BLaER1 treated with 17β-estradiol and CSF1 and Interleukin-3, amounts not matched to agents 10 nM and 100 nM (cell line): Measurements from ENCODE around the gene UBQLN3.

Source experiments
- H3K27ac ChIP-seq, 11 experiments: shearing (Covaris generic); formaldehyde crosslinking; 2 replicates each; pipeline ENCODE4 v1.8.1; 2022
- H3K27me3 ChIP-seq, 11 experiments: shearing (Covaris generic); formaldehyde crosslinking; 2 replicates each; pipeline ENCODE4 v1.8.1; 2022
- H3K36me3 ChIP-seq, 11 experiments: shearing (Covaris generic); formaldehyde crosslinking; 2 replicates each; pipeline ENCODE4 v1.8.1; 2022
- H3K4me1 ChIP-seq, 10 experiments: shearing (Covaris generic); formaldehyde crosslinking; 2 replicates each; pipeline ENCODE4 v1.8.1; 2022
- H3K4me2 ChIP-seq, 11 experiments: shearing (Covaris generic); formaldehyde crosslinking; 2 replicates each; pipeline ENCODE4 v1.8.1; 2022
- H3K4me3 ChIP-seq, 10 experiments: shearing (Covaris generic); formaldehyde crosslinking; 2 replicates each; pipeline ENCODE4 v1.8.1; 2022
- H3K9ac ChIP-seq, 11 experiments: shearing (Covaris generic); formaldehyde crosslinking; 2 replicates each; pipeline ENCODE4 v1.8.1; 2022
- H3K9me3 ChIP-seq, 11 experiments: shearing (Covaris generic); formaldehyde crosslinking; replicated peaks in 1 of 11; 2 replicates each; pipeline ENCODE4 v1.8.1; 2022
- H4K20me1 ChIP-seq, 11 experiments: shearing (Covaris generic); formaldehyde crosslinking; 2 replicates each; pipeline ENCODE4 v1.8.1; 2022
- Cebpa-rat ChIP-seq, 11 experiments: shearing (Covaris generic); IDR thresholded peaks; 2 replicates each; pipeline ENCODE4 v1.8.1; 2022

UBQLN3 gene

DNA sequence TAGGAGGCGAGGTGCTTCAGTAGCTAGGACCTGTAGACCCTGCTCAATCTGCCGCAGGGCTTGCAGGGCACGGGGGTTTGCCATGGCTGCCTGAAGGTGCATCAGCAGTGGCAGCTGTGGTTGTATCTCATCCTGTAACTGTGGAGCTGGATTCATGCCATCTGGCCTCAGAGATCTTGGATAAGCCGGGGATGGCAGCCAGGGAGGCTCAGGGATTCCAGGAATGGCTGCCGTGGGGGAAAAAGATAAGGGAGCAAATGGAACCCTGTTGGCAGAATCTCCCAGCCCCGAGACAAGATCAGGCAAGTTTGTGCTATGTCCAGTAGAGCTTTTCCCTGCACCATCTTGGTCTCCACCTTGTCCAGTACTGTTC is 1.8 kb downstream of the UBQLN3 start:
- H3K27me3 ChIP-seq, result no peaks in the 10 kb centered on the region
- no peak overlapping the region for H3K4me2 ChIP-seq
- H3K9me3 ChIP-seq, result no peaks in the 10 kb centered on the region
- no peak overlapping the region for H3K9ac ChIP-seq
- TF ChIP-seq Cebpa-rat (IDR thresholded peaks at IDR 0.05), result no peak
- no peak overlapping the region for H3K4me3 ChIP-seq
- H3K4me1 ChIP-seq, result no peaks in the 10 kb centered on the region
- H3K36me3 ChIP-seq, result no peaks in the 10 kb centered on the region
- no peak overlapping the region for H3K27ac ChIP-seq
- no peaks in the 10 kb centered on the region for H4K20me1 ChIP-seq

DNA sequence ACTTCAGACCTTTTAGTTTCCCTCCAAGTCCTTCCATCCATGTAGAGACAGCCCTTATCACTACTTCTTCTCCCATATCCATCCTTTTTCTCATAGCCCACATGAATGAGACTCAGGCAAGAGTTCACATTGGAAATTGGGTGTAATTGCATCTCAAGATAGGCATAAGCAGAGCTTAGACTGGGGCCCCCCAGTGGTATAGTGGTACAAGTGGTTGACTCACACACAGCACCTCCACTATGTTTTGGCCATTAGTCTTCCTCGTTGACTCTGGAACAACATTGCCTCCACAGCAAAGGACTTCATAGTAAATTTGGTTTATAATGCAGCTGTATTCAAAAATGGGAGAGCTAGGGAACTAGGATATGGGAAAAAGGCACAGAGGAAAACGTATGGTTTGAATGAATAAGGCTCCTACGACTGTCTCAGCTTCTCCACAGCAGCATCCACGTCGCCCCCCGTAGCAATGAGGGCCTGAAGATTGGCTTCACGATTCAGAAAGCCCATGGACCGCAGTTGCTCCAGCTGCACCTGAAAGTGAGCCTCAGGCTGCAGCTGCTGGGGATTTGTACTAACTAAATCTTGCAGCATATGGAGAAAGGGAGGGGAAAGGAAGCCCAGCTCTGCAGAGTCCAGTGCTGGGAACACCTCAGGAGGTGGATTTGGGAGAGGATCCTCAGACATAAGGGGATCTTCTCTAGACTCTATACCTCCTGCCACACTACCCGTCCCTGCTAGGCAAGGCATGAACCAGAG is 2.4 kb downstream of the UBQLN3 start:
- no peak overlapping the region for H3K27ac ChIP-seq
- H3K9ac ChIP-seq, result no peak overlapping the region
- no peaks in the 10 kb centered on the region for H3K4me1 ChIP-seq
- TF ChIP-seq Cebpa-rat (IDR thresholded peaks at IDR 0.05), result no peak
- no peaks in the 10 kb centered on the region for H3K9me3 ChIP-seq
- no peak overlapping the region for H3K4me3 ChIP-seq
- H3K27me3 ChIP-seq, result no peaks in the 10 kb centered on the region
- no peaks in the 10 kb centered on the region for H4K20me1 ChIP-seq
- H3K36me3 ChIP-seq, result no peaks in the 10 kb centered on the region
- H3K4me2 ChIP-seq, result no peak overlapping the region

DNA sequence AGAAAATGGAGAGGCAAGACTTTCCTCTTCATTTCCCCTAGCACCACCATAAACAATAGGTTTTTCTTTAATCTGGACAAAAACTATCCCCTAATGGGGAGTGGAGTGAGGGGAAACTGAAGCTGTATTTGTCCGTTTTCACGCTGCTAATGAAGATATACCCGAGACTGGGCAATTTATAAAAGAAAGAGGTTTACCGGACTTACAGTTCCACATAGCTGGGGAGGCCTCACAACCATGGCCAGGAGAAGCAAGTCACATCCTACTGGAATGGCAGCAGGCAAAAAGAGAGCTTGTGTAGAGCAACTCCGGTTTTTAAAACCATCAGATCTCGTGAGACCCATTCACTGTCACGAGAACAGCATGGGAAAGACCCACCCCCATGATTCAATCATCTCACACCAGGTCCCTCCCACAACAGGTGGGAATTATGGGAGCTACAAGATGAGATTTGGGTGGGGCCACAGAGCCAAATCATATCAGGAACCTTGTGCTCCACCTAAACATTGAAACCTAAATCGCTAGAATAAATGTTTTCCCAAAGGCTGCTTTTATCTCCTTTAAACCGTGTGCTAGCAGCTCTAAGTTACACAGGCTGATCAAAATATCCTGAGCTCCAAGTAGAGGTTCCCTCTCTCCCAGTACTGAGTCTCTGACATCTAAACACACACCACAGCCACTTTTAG is 4.3 kb downstream of the UBQLN3 start:
- Histone ChIP-seq H3K4me3 (no peak overlapping the region), H3K36me3 (no peaks in the 10 kb centered on the region), H3K27me3 (no peaks in the 10 kb centered on the region), H3K27ac (no peak overlapping the region), H3K9me3 (no peaks in the 10 kb centered on the region), H4K20me1 (no peaks in the 10 kb centered on the region), H3K4me1 (no peaks in the 10 kb centered on the region), H3K4me2 (no peak overlapping the region), H3K9ac (no peak overlapping the region)
- no peak for TF ChIP-seq Cebpa-rat (IDR thresholded peaks at IDR 0.05)

DNA sequence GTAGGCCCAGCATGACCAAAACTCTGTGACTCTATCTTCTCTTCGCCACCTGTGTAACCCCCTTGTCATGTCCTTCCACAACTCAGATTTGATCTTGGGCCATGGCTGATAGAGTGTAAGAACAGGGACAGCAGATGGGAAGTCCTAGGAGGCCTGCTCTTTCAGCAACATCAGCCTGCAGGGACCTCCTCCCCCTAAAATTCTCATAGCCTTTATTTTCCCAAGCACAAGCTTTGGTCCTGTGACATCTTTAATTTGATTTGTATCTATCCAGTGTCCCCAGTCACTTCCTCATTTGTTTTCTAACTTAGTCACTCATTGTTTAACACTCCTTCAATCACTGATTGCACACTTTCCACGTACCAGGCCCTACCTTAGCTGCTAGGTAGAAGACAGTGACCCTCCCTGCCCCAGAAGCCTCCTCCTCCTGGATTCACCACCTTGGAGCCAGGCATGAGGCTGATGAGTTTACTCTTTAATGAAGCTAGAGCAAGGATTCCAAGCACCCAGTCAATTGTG is 5.3 kb downstream of the UBQLN3 start:
- Histone ChIP-seq H3K4me2 (no peak overlapping the region), H4K20me1 (no peaks in the 10 kb centered on the region), H3K4me3 (no peak overlapping the region), H3K36me3 (no peaks in the 10 kb centered on the region), H3K9me3 (no peaks in the 10 kb centered on the region), H3K27me3 (no peaks in the 10 kb centered on the region), H3K9ac (no peak overlapping the region), H3K4me1 (no peaks in the 10 kb centered on the region), H3K27ac (no peak overlapping the region)
- TF ChIP-seq Cebpa-rat (IDR thresholded peaks at IDR 0.05), result no peak

DNA sequence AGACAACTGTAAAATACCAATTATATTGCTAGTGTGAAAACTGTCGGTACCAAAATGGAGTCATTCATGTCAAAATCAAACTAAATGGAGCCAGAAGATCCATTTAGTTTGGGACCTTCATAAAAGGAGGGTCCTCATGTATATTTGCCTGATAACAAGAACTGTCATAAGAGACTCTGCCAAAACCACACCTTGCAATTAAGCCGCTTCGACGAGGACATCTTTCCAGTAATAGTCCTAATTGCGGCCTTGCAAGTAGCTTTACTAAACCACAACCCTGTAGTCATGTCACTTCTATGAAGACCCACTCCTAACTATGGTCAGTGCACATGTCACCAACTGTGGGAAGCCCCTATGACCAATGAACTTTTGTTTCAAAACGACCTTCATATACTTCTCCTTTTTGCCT is 9.4 kb downstream of the UBQLN3 start:
- no peaks in the 10 kb centered on the region for H3K4me1 ChIP-seq
- no peaks in the 10 kb centered on the region for H3K36me3 ChIP-seq
- no peak overlapping the region for H3K9ac ChIP-seq
- no peak overlapping the region for H3K27ac ChIP-seq
- H3K27me3 ChIP-seq, result no peaks in the 10 kb centered on the region
- no peak for TF ChIP-seq Cebpa-rat (IDR thresholded peaks at IDR 0.05)
- H3K9me3 ChIP-seq, result no peaks in the 10 kb centered on the region
- H4K20me1 ChIP-seq, result no peaks in the 10 kb centered on the region
- no peak overlapping the region for H3K4me3 ChIP-seq
- no peak overlapping the region for H3K4me2 ChIP-seq

DNA sequence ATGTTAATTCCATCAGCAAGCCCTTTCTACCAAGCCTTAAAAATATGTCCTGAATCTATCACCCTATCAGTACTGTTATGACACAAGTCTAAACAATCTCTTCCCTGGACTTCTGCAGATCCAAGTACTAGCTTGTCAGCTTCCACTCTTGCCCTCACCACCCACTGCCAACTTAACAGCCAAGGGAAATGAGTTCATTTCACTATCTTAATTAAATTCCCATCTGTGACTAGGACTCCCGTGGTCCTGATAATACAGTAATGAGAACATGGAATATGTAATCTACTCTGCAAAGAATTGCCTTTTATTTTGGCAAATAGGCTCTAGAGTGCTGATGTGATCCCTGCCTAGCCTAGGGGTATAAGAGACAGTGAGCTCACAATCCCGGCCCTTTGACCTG is 10.1 kb downstream of the UBQLN3 start:
- Histone ChIP-seq H3K9ac (no peak overlapping the region), H3K36me3 (no peaks in the 10 kb centered on the region), H3K4me3 (no peak overlapping the region), H3K4me2 (no peak overlapping the region), H3K4me1 (no peaks in the 10 kb centered on the region), H3K27ac (no peak overlapping the region), H4K20me1 (no peaks in the 10 kb centered on the region), H3K9me3 (no peaks in the 10 kb centered on the region), H3K27me3 (no peaks in the 10 kb centered on the region)
- TF ChIP-seq Cebpa-rat (IDR thresholded peaks at IDR 0.05), result no peak

DNA sequence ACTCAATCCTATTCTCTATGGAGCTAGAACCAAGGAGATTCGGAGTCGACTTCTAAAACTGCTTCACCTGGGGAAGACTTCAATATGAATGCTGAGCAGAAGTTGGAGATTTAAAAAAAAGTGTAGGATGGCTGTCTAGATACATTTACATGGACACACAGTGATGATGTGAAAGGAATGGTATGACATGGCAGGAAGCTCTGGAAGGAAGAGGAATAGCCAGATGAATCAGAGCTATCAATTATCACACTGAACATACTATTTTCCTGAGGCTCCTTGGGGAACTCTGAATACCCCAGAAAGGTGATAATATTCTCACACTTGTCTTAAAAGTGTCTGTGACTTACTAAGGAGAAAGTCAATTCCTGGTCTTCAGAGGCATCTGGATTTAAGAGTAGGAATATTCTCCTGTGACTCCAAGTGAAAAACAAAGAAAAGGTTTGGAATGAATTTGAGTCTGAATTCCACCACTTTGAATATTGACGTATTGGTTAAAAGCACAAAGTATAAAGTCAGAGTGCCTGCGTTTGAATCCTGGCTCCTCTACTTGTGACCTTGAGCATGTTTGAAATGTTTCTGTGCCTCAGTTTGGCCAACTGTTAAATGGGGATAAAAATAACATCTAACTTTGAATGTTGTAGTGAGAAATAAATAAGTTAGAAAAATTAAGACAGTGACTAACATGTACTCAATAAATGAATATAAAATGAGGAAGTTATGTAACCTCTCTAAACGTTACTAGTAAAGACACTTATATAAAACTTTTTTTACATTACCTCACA is 20.0 kb downstream of the UBQLN3 start:
- no peak for TF ChIP-seq Cebpa-rat (IDR thresholded peaks at IDR 0.05)
- Histone ChIP-seq H3K27me3 (no peaks in the 10 kb centered on the region), H3K27ac (no peak overlapping the region), H3K4me3 (no peak overlapping the region), H3K36me3 (no peaks in the 10 kb centered on the region), H4K20me1 (no peaks in the 10 kb centered on the region), H3K9ac (no peak overlapping the region), H3K9me3 (no peaks in the 10 kb centered on the region), H3K4me1 (no peaks in the 10 kb centered on the region), H3K4me2 (no peak overlapping the region)

DNA sequence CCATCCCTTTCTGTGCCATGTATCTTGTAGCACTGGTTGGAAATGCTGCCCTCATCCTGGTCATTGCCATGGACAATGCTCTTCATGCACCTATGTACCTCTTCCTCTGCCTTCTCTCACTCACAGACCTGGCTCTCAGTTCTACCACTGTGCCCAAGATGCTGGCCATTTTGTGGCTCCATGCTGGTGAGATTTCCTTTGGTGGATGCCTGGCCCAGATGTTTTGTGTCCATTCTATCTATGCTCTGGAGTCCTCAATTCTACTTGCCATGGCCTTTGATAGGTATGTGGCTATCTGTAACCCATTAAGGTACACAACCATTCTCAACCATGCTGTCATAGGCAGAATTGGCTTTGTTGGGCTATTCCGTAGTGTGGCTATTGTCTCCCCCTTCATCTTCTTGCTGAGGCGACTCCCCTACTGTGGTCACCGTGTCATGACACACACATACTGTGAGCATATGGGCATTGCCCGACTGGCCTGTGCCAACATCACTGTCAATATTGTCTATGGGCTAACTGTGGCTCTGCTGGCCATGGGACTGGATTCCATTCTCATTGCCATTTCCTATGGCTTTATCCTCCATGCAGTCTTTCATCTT is 20.9 kb downstream of the UBQLN3 start:
- H4K20me1 ChIP-seq, result no peaks in the 10 kb centered on the region
- H3K4me1 ChIP-seq, result no peaks in the 10 kb centered on the region
- H3K36me3 ChIP-seq, result no peaks in the 10 kb centered on the region
- no peak overlapping the region for H3K4me3 ChIP-seq
- no peaks in the 10 kb centered on the region for H3K27me3 ChIP-seq
- H3K4me2 ChIP-seq, result no peak overlapping the region
- H3K27ac ChIP-seq, result no peak overlapping the region
- H3K9ac ChIP-seq, result no peak overlapping the region
- H3K9me3 ChIP-seq, result no peaks in the 10 kb centered on the region
- TF ChIP-seq Cebpa-rat (IDR thresholded peaks at IDR 0.05), result no peak

DNA sequence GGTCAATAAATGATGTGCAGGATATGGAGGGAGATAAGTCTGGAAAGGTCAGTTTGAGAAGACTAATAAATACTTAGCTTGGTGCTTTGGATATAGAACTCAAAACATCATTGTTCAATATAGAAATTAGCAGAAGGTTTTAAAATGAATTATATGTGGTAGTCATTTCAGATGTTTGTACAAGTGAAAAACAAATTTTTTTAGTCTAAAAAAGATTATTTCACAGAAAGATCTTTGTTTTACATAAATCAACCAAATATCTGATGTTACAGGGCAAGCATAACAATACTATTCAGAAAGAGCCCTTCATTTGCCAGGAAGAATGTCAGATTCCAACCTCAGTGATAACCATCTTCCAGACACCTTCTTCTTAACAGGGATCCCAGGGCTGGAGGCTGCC is 21.4 kb downstream of the UBQLN3 start, which contains the start of gene OR52D1:
OR52D1 (plus strand) TSS at position 301 of the 400 bp plus-strand sequence; CDS start at position 323, 22 bp downstream.
- H3K36me3 ChIP-seq, result no peaks in the 10 kb centered on the region
- H3K27me3 ChIP-seq, result no peaks in the 10 kb centered on the region
- TF ChIP-seq Cebpa-rat (IDR thresholded peaks at IDR 0.05), result no peak

More for the DNA sequence above, 21.4 kb downstream of the UBQLN3 start, which contains the start of gene OR52D1:
- no peak within 1 kb of the TSS for H3K4me2 ChIP-seq
- no peaks in the 10 kb centered on the region for H4K20me1 ChIP-seq
- H3K9ac ChIP-seq, result no peak within 1 kb of the TSS
- H3K27ac ChIP-seq, result no peak within 1 kb of the TSS
- H3K9me3 ChIP-seq, result no peaks in the 10 kb centered on the region
- no peak within 1 kb of the TSS for H3K4me3 ChIP-seq
- no peaks in the 10 kb centered on the region for H3K4me1 ChIP-seq
